ENCODE results near the gene ANKRD44.

Gene ANKRD44

GRCh38 chr2:197259470-197259999, 51.0 kb downstream of the ANKRD44 start:
- Histone ChIP-seq H2AFZ (ENCODE audit: low read depth, low read length) (no peak overlapping the region), H3K27ac (ENCODE audit: low read length) (no peak overlapping the region), H3K9ac (ENCODE audit: low read depth, low read length) (no peak overlapping the region), H3K4me2 (ENCODE audit: insufficient read depth, low read length) (no peak overlapping the region), H3K27me3 (ENCODE audit: insufficient read depth, low read length, poor library complexity) (no peaks in the 10 kb centered on the region), H3K79me2 (ENCODE audit: insufficient read depth, low read length) (peaks cover 7% of the 10 kb centered on the region; the same call in 1 of the 2 replicates), H3K4me1 (ENCODE audit: insufficient read depth, low read length) (peaks cover 26% of the 10 kb centered on the region), H3K9me3 (ENCODE audit: insufficient read depth, low read length, severe bottlenecking) (no peaks in the 10 kb centered on the region), H3K36me3 (ENCODE audit: insufficient read depth, low read length) (no peaks in the 10 kb centered on the region), H3K4me3 (ENCODE audit: low read depth in 1 of 2, low read length in 2 of 2) (no peak overlapping the region), H4K20me1 (ENCODE audit: insufficient read depth, low read length) (no peaks in the 10 kb centered on the region)
- DNase-seq (no peak), ATAC-seq (ENCODE audit: insufficient read depth, low read depth) (no peak)
- TF ChIP-seq EZH2 (IDR thresholded peaks at IDR 0.05; ENCODE audit: borderline replicate concordance, low read depth, low read length, severe bottlenecking): no peak
- no peak for TF ChIP-seq CTCF (IDR thresholded peaks at IDR 0.05; ENCODE audit: borderline replicate concordance, extremely low read depth, low read length, poor library complexity, severe bottlenecking)

- Histone ChIP-seq H3K9ac (ENCODE audit: low read depth, low read length) (no peak overlapping the region), H3K9me3 (ENCODE audit: insufficient read depth, low read length, severe bottlenecking) (no peaks in the 10 kb centered on the region), H3K4me3 (ENCODE audit: low read depth in 1 of 2, low read length in 2 of 2) (no peak overlapping the region), H2AFZ (ENCODE audit: low read depth, low read length) (no peak overlapping the region), H3K79me2 (ENCODE audit: insufficient read depth, low read length) (peaks cover 6% of the 10 kb centered on the region; the same call in 1 of the 2 replicates), H3K4me1 (ENCODE audit: insufficient read depth, low read length) (peaks cover 26% of the 10 kb centered on the region), H3K4me2 (ENCODE audit: insufficient read depth, low read length) (no peak overlapping the region), H3K27me3 (ENCODE audit: insufficient read depth, low read length, poor library complexity) (no peaks in the 10 kb centered on the region), H4K20me1 (ENCODE audit: insufficient read depth, low read length) (no peaks in the 10 kb centered on the region), H3K36me3 (ENCODE audit: insufficient read depth, low read length) (no peaks in the 10 kb centered on the region), H3K27ac (ENCODE audit: low read length) (no peak overlapping the region)
- DNase-seq: no peak
- ATAC-seq (ENCODE audit: insufficient read depth, low read depth): no peak
- TF ChIP-seq EZH2 (IDR thresholded peaks at IDR 0.05; ENCODE audit: borderline replicate concordance, low read depth, low read length, severe bottlenecking) (no peak), CTCF (IDR thresholded peaks at IDR 0.05; ENCODE audit: borderline replicate concordance, extremely low read depth, low read length, poor library complexity, severe bottlenecking) (no peak)
Measured at GRCh38 chr2:197258580-197258979, 52.0 kb downstream of the ANKRD44 start.

GRCh38 chr2:197256547-197257170, 53.9 kb downstream of the ANKRD44 start:
- H3K4me2 ChIP-seq (ENCODE audit: insufficient read depth, low read length): no peak overlapping the region

More at GRCh38 chr2:197256547-197257170, 53.9 kb downstream of the ANKRD44 start:
- Histone ChIP-seq H3K9me3 (ENCODE audit: insufficient read depth, low read length, severe bottlenecking) (no peaks in the 10 kb centered on the region), H3K9ac (ENCODE audit: low read depth, low read length) (no peak overlapping the region), H3K4me3 (ENCODE audit: low read depth in 1 of 2, low read length in 2 of 2) (no peak overlapping the region), H3K27me3 (ENCODE audit: insufficient read depth, low read length, poor library complexity) (no peaks in the 10 kb centered on the region), H3K36me3 (ENCODE audit: insufficient read depth, low read length) (no peaks in the 10 kb centered on the region), H3K79me2 (ENCODE audit: insufficient read depth, low read length) (peaks cover 7% of the 10 kb centered on the region; the same call in 1 of the 2 replicates), H3K27ac (ENCODE audit: low read length) (no peak overlapping the region), H3K4me1 (ENCODE audit: insufficient read depth, low read length) (peaks cover 18% of the 10 kb centered on the region), H2AFZ (ENCODE audit: low read depth, low read length) (no peak overlapping the region), H4K20me1 (ENCODE audit: insufficient read depth, low read length) (no peaks in the 10 kb centered on the region)
- TF ChIP-seq EZH2 (IDR thresholded peaks at IDR 0.05; ENCODE audit: borderline replicate concordance, low read depth, low read length, severe bottlenecking) (no peak), CTCF (IDR thresholded peaks at IDR 0.05; ENCODE audit: borderline replicate concordance, extremely low read depth, low read length, poor library complexity, severe bottlenecking) (no peak)
- DNase-seq (no peak), ATAC-seq (ENCODE audit: insufficient read depth, low read depth) (no peak)
